PC-9 (cell line): ENCODE measurements around the gene CKAP4.
"Not testable (repeated sequence)": the region's sequence is repeated elsewhere in the genome, so short reads cannot be mapped to it uniquely, and the experiment has no call there.

Experiments
- CTCF ChIP-seq: fragments of 200-600 bp; sonication (generic); conservative IDR thresholded peaks from 2 replicates; pipeline ENCODE4 v1.6.1; 2017; ENCODE audit warnings: mixed run types, antibody characterized with exemption, mild to moderate bottlenecking, moderate library complexity
- EZH2 ChIP-seq: fragments of 200-600 bp; sonication (generic); IDR thresholded peaks from 2 replicates; pipeline ENCODE4 v1.8.0; 2017; ENCODE audit warnings: antibody characterized with exemption, low read depth

GRCh38 chr12:106286576-106287162 lies 38.8 kb upstream of the CKAP4 start:
- TF ChIP-seq CTCF, EZH2: not testable (repeated sequence)
